SH-SY5Y (cell line): Measurements from ENCODE around the gene CCDC73.

Experiments used
- GATA2 ChIP-seq: IDR thresholded peaks from 2 replicates; pipeline ENCODE4 v1.6.1; 2011; ENCODE audit warnings: mild to moderate bottlenecking, low read depth, low read length
- GATA3 ChIP-seq: IDR thresholded peaks from 2 replicates; pipeline ENCODE4 v1.6.1; 2011; ENCODE audit warnings: low read depth, mild to moderate bottlenecking, low read length, moderate library complexity

CCDC73 gene

DNA sequence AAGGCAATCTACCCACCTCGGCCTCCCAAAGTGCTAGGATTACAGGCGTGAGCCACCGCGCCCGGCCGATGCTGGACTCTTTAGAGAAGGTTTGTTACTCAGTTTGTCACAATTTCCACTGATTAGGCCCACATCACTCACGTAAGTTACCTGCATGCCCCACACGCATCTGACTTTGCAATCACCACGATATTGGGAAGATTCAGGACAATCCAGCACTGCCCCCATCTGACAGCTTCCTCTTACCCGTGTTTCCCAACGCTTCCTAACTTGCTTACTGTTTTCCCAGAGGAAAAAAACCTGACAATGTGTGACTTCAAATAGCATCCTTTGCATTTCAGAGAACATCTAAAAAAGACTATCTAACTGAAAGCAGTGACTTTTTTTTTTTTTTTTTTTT, 232.6 kb downstream of the CCDC73 start:
- TF ChIP-seq GATA3 (no peak), GATA2 (no peak)

- TF ChIP-seq GATA2 (no peak), GATA3 (no peak)
These were observed 238.6 kb downstream of the CCDC73 start for GRCh38 chr11:32555895-32556294.

- TF ChIP-seq GATA3, result no peak
- no peak for TF ChIP-seq GATA2
These were observed 239.4 kb downstream of the CCDC73 start for GRCh38 chr11:32555091-32555490.
